Parathyroid adenoma (tissue), 2 donors: ENCODE measurements around the gene ARHGEF2.

Source experiments
- H2AFZ ChIP-seq: fragments of 300-600 bp; sonication (generic); one replicate; pipeline ENCODE4 v1.7.0; 2017; ENCODE audit warnings: antibody characterized with exemption, mild to moderate bottlenecking
- H3K27ac ChIP-seq: fragments of 300-600 bp; sonication (generic); one replicate; pipeline ENCODE4 v1.7.0; 2017
- H3K27me3 ChIP-seq: fragments of 300-600 bp; sonication (generic); one replicate; pipeline ENCODE4 v1.7.0; 2017; ENCODE audit warnings: low read length; ENCODE audit not compliant: control insufficient read depth, insufficient read depth
- H3K36me3 ChIP-seq: fragments of 300-600 bp; sonication (generic); one replicate; pipeline ENCODE4 v1.7.0; 2017; ENCODE audit warnings: low read length; ENCODE audit not compliant: control insufficient read depth, insufficient read depth
- H3K4me1 ChIP-seq: fragments of 300-600 bp; sonication (generic); one replicate; pipeline ENCODE4 v1.7.0; 2017; ENCODE audit warnings: control low read depth
- H3K4me2 ChIP-seq: fragments of 300-600 bp; sonication (generic); one replicate; pipeline ENCODE4 v1.7.0; 2017; ENCODE audit warnings: low read length
- H3K4me3 ChIP-seq: fragments of 300-600 bp; sonication (generic); one replicate; pipeline ENCODE4 v1.7.0; 2017; ENCODE audit warnings: low read depth, low read length
- H3K79me2 ChIP-seq: fragments of 300-600 bp; sonication (generic); one replicate; pipeline ENCODE4 v1.7.0; 2017; ENCODE audit warnings: control low read depth
- H3K9ac ChIP-seq: fragments of 300-600 bp; sonication (generic); one replicate; pipeline ENCODE4 v1.7.0; 2017; ENCODE audit warnings: mild to moderate bottlenecking
- H3K9me3 ChIP-seq: fragments of 300-600 bp; sonication (generic); one replicate; pipeline ENCODE4 v1.7.0; 2017; ENCODE audit warnings: low read length; ENCODE audit not compliant: control insufficient read depth
- CTCF ChIP-seq: fragments of 300-600 bp; sonication (generic); IDR thresholded peaks from one replicate; pipeline ENCODE4 v1.7.0; 2017; ENCODE audit warnings: antibody characterized with exemption, mild to moderate bottlenecking
- donor health status: primary hyperparathyroidism.

The ARHGEF2 gene

GRCh38 chr1:155934097-155934935 is 44.0 kb downstream of the ARHGEF2 start, which contains the start of gene KHDC4:
Gene KHDC4, minus strand, starts transcription at chr1:155934413. Its CDS starts 40 bp downstream, at chr1:155934373.
- Histone ChIP-seq H3K9me3 (no peaks in the 10 kb centered on the region), H3K9ac (peak within 1 kb of the TSS; percentile 28), H3K36me3 (no peaks in the 10 kb centered on the region), H3K79me2 (peaks cover 22% of the 10 kb centered on the region), H3K4me2 (peak within 1 kb of the TSS; percentile 99), H3K27ac (peak within 1 kb of the TSS; percentile 91), H2AFZ (peak within 1 kb of the TSS; percentile 95), H3K27me3 (no peaks in the 10 kb centered on the region), H3K4me1 (peaks cover 2% of the 10 kb centered on the region), H3K4me3 (peak within 1 kb of the TSS; percentile 100)
- TF ChIP-seq CTCF = no peak

GRCh38 chr1:155933591-155934096 is 44.7 kb downstream of the ARHGEF2 start:
- H3K79me2 ChIP-seq = peaks cover 22% of the 10 kb centered on the region
- H3K4me1 ChIP-seq = peaks cover 2% of the 10 kb centered on the region
- peak overlapping the region; percentile 100 for H3K4me3 ChIP-seq
- no peaks in the 10 kb centered on the region for H3K36me3 ChIP-seq
- peak overlapping the region; percentile 99 for H3K4me2 ChIP-seq
- H3K9me3 ChIP-seq = no peaks in the 10 kb centered on the region
- H3K27ac ChIP-seq = peak overlapping the region; percentile 91
- no peak for TF ChIP-seq CTCF
- H3K27me3 ChIP-seq = no peaks in the 10 kb centered on the region
- H2AFZ ChIP-seq = peak overlapping the region; percentile 57
- H3K9ac ChIP-seq = no peak overlapping the region

GRCh38 chr1:155932487-155932886 is 45.9 kb downstream of the ARHGEF2 start:
- H3K4me2 ChIP-seq = no peak overlapping the region
- H3K4me1 ChIP-seq = peaks cover 2% of the 10 kb centered on the region
- H3K4me3 ChIP-seq = no peak overlapping the region
- no peak overlapping the region for H2AFZ ChIP-seq
- no peaks in the 10 kb centered on the region for H3K9me3 ChIP-seq
- no peaks in the 10 kb centered on the region for H3K27me3 ChIP-seq
- no peaks in the 10 kb centered on the region for H3K36me3 ChIP-seq
- TF ChIP-seq CTCF = no peak
- no peak overlapping the region for H3K9ac ChIP-seq
- H3K27ac ChIP-seq = no peak overlapping the region
- peaks cover 22% of the 10 kb centered on the region for H3K79me2 ChIP-seq

- Histone ChIP-seq H3K4me3 (no peak overlapping the region), H3K79me2 (peaks cover 22% of the 10 kb centered on the region), H3K36me3 (no peaks in the 10 kb centered on the region), H2AFZ (no peak overlapping the region), H3K4me2 (no peak overlapping the region), H3K4me1 (peaks cover 2% of the 10 kb centered on the region), H3K27me3 (no peaks in the 10 kb centered on the region), H3K9ac (no peak overlapping the region), H3K9me3 (no peaks in the 10 kb centered on the region), H3K27ac (no peak overlapping the region)
- no peak for TF ChIP-seq CTCF
These were observed 46.3 kb downstream of the ARHGEF2 start for GRCh38 chr1:155932081-155932480.
